GM19099 (cell line): ENCODE results near the gene SNX20.

Source experiments
- POLR2A ChIP-seq: IDR thresholded peaks from 3 replicates; pipeline ENCODE4 v1.6.1; 2011; ENCODE audit warnings: low read depth; ENCODE audit not compliant: insufficient read length; ENCODE audit errors: extremely low read depth

SNX20 gene

GRCh38 chr16:50630394-50631020 lies 50.6 kb downstream of the SNX20 start:
- no peak for TF ChIP-seq POLR2A

GRCh38 chr16:50629334-50629733 lies 51.8 kb downstream of the SNX20 start:
- no peak for TF ChIP-seq POLR2A

- no peak for TF ChIP-seq POLR2A
These were observed 52.8 kb downstream of the SNX20 start for GRCh38 chr16:50628156-50628802.

GRCh38 chr16:50627419-50627818 lies 53.7 kb downstream of the SNX20 start:
- TF ChIP-seq POLR2A = no peak

- no peak for TF ChIP-seq POLR2A
These were observed 54.2 kb downstream of the SNX20 start for GRCh38 chr16:50626868-50627267.

- no peak for TF ChIP-seq POLR2A
These were observed 55.7 kb downstream of the SNX20 start for GRCh38 chr16:50625374-50625773.

GRCh38 chr16:50624449-50624970 lies 56.6 kb downstream of the SNX20 start:
- TF ChIP-seq POLR2A = no peak

- no peak for TF ChIP-seq POLR2A
These were observed 58.3 kb downstream of the SNX20 start for GRCh38 chr16:50622643-50623369.

- no peak for TF ChIP-seq POLR2A
These were observed 59.1 kb downstream of the SNX20 start for GRCh38 chr16:50622029-50622428.
